ENCODE measurements around the gene KCTD10. TPM values are rescaled to one million over a fixed set of nuclear protein-coding genes. Genes with fewer than 3 reads are reported as not detected.
"Not testable (repeated sequence)": the region's sequence is repeated elsewhere in the genome, so short reads cannot be mapped to it uniquely, and the experiment has no call there.

The KCTD10 gene
- total RNA-seq, 6 donors from 2014 or later = 50.6 to 70.2 (median 63.0) TPM

GRCh38 chr12:109445191-109445609, 31.9 kb downstream of the KCTD10 start:
- Histone ChIP-seq H3K36me3 (peaks cover 0 to 60% (median 19%) of the 10 kb centered on the region in 4 donors), H3K27ac (peak overlapping the region in 1 of 4 donors; percentile 48), H3K4me3 (no peak overlapping the region), H3K9me3 (no peaks in the 10 kb centered on the region), H3K4me1 (peaks cover 0 to 21% (median 13%) of the 10 kb centered on the region in 4 donors), H3K27me3 (no peaks in the 10 kb centered on the region)
- no peak for ATAC-seq (ENCODE audit: low FRiP score in 2 of 2)
- DNase-seq = no peak
- no peak for TF ChIP-seq CTCF (IDR thresholded peaks at IDR 0.05)
- WGBS, 2 donors = 85 to 95% methylated on average over 2 of the region's 2 CpGs

- 64 to 69% methylated on average over 6 of the region's 6 CpGs for WGBS, 2 donors
- Histone ChIP-seq H3K9me3 (no peaks in the 10 kb centered on the region), H3K4me3 (no peak overlapping the region), H3K27me3 (no peaks in the 10 kb centered on the region), H3K27ac (peak overlapping the region in 3 of 4 donors; percentile 10 to 48 (median 44)), H3K36me3 (peaks cover 0 to 51% (median 18%) of the 10 kb centered on the region in 4 donors), H3K4me1 (peaks cover 0 to 21% (median 13%) of the 10 kb centered on the region in 4 donors)
- ATAC-seq (ENCODE audit: low FRiP score in 2 of 2) (peak; percentile 69 to 73), DNase-seq (no peak)
- no peak for TF ChIP-seq POLR2A (IDR thresholded peaks at IDR 0.05)
- no peak for TF ChIP-seq POLR2AphosphoS5 (IDR thresholded peaks at IDR 0.05)
- no peak for TF ChIP-seq EP300 (IDR thresholded peaks at IDR 0.05)
- no peak for TF ChIP-seq CTCF (IDR thresholded peaks at IDR 0.05)
Observed at GRCh38 chr12:109444259-109444658, 32.8 kb downstream of the KCTD10 start.

GRCh38 chr12:109443794-109444193, 33.3 kb downstream of the KCTD10 start:
- DNase-seq = peak in 1 of 2 donors; percentile 66
- H3K27ac ChIP-seq = peak overlapping the region in 2 of 4 donors; percentile 44 to 48

GRCh38 chr12:109440851-109441490, 36.1 kb downstream of the KCTD10 start:
- no peak overlapping the region for H3K27ac ChIP-seq
- TF ChIP-seq POLR2A (IDR thresholded peaks at IDR 0.05) = no peak
- no peak for TF ChIP-seq POLR2AphosphoS5 (IDR thresholded peaks at IDR 0.05)
- no peak for TF ChIP-seq EP300 (IDR thresholded peaks at IDR 0.05)
- TF ChIP-seq CTCF (IDR thresholded peaks at IDR 0.05) = no peak
- 59 to 75% methylated on average over 5 to 9 of the region's 9 CpGs for WGBS, 2 donors
- peaks cover 0 to 18% (median under 1%) of the 10 kb centered on the region in 4 donors for H3K36me3 ChIP-seq
- H3K4me3 ChIP-seq = no peak overlapping the region
- no peaks in the 10 kb centered on the region for H3K9me3 ChIP-seq
- no peak for ATAC-seq (ENCODE audit: low FRiP score in 2 of 2)
- H3K4me1 ChIP-seq = peaks cover 0 to 21% (median 10%) of the 10 kb centered on the region in 4 donors
- no peak for DNase-seq
- no peaks in the 10 kb centered on the region for H3K27me3 ChIP-seq

More at GRCh38 chr12:109443794-109444193, 33.3 kb downstream of the KCTD10 start:
- Histone ChIP-seq H3K4me1 (peaks cover 0 to 21% (median 13%) of the 10 kb centered on the region in 4 donors), H3K9me3 (no peaks in the 10 kb centered on the region), H3K4me3 (no peak overlapping the region), H3K36me3 (peaks cover 0 to 46% (median 18%) of the 10 kb centered on the region in 4 donors), H3K27me3 (no peaks in the 10 kb centered on the region)
- 56 to 58% methylated on average over 5 of the region's 5 CpGs for WGBS, 2 donors
- TF ChIP-seq POLR2A (IDR thresholded peaks at IDR 0.05) (no peak), CTCF (IDR thresholded peaks at IDR 0.05) (peak in 2 of 6 experiments; percentile 28 to 57), EP300 (IDR thresholded peaks at IDR 0.05) (peak in 1 of 4 donors; percentile 5)
- ATAC-seq (ENCODE audit: low FRiP score in 2 of 2) = peak; percentile 60 to 90

GRCh38 chr12:109439951-109440350, 37.1 kb downstream of the KCTD10 start:
- not testable (repeated sequence) for H3K9me3 ChIP-seq; H3K4me3 ChIP-seq; H3K27me3 ChIP-seq; ATAC-seq (ENCODE audit: low FRiP score in 2 of 2); H3K27ac ChIP-seq; DNase-seq
- peaks cover 0 to 24% (median 12%) of the 10 kb centered on the region in 4 donors for H3K4me1 ChIP-seq
- peaks cover 0 to 10% (median 0%) of the 10 kb centered on the region in 4 donors for H3K36me3 ChIP-seq
- 94% methylated on average over 13 of the region's 13 CpGs for WGBS, 2 donors
